GM06990 (cell line): Measurements from ENCODE around the gene RMND5A.

ENCODE experiments used
- DNase-seq: peaks from one replicate; pipeline ENCODE4 v3.0.0-alpha.2; 2011; ENCODE audit not compliant: insufficient read length; ENCODE audit errors: extremely low read depth
- H3K27me3 ChIP-seq: replicated peaks from 2 replicates; pipeline ENCODE4 v1.6.0; 2011; ENCODE audit warnings: low read length; ENCODE audit not compliant: control insufficient read depth, insufficient read depth
- H3K36me3 ChIP-seq: 2 replicates; pipeline ENCODE4 v1.5.1; 2011; ENCODE audit warnings: low read length; ENCODE audit not compliant: control insufficient read depth, insufficient read depth
- H3K4me3 ChIP-seq: replicated peaks from 2 replicates; pipeline ENCODE4 v1.5.1; 2011; ENCODE audit warnings: low read depth, mild to moderate bottlenecking, control low read depth, low read length
- TF ChIP-seq, protein P1 (sequence below): IDR thresholded peaks from 2 replicates; pipeline ENCODE4 v1.5.1; 2011; ENCODE audit warnings: low read length, control low read depth, mild to moderate bottlenecking, inconsistent platforms; ENCODE audit not compliant: insufficient read depth, poor library complexity, severe bottlenecking

The RMND5A gene

DNA sequence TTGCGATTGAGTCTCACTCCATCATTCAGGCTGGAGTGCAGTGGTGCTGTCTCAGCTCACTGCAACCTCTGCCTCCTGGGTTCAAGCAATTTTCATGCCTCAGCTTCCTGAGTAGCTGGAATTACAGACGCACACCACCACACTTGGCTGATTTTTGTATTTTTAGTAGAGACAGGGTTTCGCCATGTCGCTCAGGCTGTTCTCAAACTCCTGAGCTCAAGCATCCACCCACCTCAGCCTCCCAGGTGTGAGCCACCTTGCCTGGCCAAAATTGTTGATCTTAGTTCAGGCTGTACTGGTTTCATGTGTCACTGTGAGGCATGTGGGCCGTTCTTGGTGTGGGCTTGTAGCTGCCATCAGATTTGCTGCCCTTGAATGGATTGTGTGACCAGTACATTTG, 52.5 kb downstream of the RMND5A start:
- DNase-seq = no peak
- TF ChIP-seq, protein P1, sequence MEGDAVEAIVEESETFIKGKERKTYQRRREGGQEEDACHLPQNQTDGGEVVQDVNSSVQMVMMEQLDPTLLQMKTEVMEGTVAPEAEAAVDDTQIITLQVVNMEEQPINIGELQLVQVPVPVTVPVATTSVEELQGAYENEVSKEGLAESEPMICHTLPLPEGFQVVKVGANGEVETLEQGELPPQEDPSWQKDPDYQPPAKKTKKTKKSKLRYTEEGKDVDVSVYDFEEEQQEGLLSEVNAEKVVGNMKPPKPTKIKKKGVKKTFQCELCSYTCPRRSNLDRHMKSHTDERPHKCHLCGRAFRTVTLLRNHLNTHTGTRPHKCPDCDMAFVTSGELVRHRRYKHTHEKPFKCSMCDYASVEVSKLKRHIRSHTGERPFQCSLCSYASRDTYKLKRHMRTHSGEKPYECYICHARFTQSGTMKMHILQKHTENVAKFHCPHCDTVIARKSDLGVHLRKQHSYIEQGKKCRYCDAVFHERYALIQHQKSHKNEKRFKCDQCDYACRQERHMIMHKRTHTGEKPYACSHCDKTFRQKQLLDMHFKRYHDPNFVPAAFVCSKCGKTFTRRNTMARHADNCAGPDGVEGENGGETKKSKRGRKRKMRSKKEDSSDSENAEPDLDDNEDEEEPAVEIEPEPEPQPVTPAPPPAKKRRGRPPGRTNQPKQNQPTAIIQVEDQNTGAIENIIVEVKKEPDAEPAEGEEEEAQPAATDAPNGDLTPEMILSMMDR = no peak
- H3K27me3 ChIP-seq = no peaks in the 10 kb centered on the region
- no peak overlapping the region for H3K4me3 ChIP-seq
- H3K36me3 ChIP-seq = peaks cover 10% of the 10 kb centered on the region

DNA sequence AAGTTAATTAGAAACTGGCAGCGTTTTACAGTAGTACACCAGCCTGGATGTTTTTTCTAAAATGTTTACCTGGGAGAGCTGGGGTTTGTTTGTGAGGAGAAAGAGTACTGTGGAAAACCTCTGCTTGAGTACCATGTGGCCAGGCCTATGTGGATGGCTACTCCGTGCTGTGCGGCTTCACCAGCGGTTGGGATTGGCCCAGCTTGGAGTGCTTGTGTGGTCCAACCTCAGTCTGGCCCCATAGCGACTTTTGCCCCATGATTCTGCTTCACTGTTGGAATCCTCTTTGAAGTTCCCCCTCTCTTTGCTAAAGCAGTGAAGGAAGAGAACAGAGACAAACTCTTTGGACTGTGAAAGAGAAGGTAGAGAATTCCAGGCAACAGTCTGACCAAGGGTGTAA, 54.8 kb downstream of the RMND5A start:
- peaks cover 6% of the 10 kb centered on the region for H3K36me3 ChIP-seq

DNA sequence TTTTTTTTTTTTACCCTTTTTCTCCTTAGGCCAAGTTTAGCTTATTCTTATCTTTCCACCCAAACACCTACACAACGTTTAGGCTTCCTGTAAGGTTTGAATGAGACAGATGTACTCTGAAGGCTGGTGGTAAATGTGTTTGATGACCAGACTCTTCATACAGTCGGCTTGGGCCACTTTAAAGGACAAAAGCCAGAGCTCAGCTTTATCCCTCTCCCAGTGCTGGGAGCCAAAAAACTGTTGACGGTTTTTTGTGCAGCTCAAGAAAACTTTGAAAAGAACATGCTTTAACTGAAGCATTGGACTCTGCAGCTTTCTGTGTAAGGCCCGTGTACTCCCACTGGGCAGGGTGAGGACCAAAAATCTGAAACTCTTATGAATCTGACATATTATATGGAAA, 55.2 kb downstream of the RMND5A start:
- peaks cover 5% of the 10 kb centered on the region for H3K36me3 ChIP-seq
- DNase-seq = no peak
- H3K4me3 ChIP-seq = no peak overlapping the region
- TF ChIP-seq, protein P1 = no peak
- H3K27me3 ChIP-seq = no peaks in the 10 kb centered on the region

More for the DNA sequence above, 54.8 kb downstream of the RMND5A start:
- Histone ChIP-seq H3K4me3 (no peak overlapping the region), H3K27me3 (no peaks in the 10 kb centered on the region)
- TF ChIP-seq, protein P1 = no peak
- DNase-seq = no peak

DNA sequence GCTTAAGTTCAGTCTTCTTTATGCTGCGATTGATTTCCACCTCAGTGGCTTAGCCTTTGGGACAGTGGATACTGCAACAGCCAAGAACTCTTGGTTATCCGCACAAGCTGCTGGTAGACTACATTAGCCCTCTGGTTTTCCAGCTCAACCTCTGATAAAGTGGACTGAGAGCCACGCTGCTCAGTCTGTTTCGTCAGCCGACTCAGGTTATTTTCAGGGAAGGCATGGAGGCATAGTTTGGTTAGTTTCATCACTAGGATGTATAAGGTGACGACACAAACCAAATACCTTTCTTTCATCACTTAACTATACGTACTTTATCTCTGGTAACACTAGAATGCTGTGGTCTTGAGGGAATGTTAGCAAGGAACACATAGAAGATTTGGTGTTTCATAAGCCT, 56.4 kb downstream of the RMND5A start:
- peaks cover 5% of the 10 kb centered on the region for H3K36me3 ChIP-seq
- no peak overlapping the region for H3K4me3 ChIP-seq
- TF ChIP-seq, protein P1 = no peak
- H3K27me3 ChIP-seq = no peaks in the 10 kb centered on the region
- no peak for DNase-seq

DNA sequence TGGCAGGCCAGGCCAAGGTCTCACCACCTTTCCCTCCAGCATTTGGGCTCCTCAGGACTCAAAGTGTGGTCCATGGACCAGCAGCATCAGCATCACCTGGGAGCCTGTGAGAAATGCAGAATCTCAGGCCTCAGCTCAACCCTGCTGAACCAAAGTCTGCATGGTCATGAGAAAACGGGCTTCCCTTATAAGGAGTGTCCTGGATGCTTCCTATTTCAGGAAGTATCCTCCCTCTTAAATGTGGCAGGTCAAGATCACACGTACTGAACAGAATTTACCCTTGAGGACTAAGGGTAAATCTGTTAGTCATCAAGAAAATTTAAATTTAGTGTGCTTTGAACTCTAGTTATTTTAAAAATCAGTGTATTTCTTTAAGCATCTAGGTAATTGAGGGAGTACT, 58.9 kb downstream of the RMND5A start:
- TF ChIP-seq, protein P1 = no peak
- Histone ChIP-seq H3K4me3 (no peak overlapping the region), H3K27me3 (no peaks in the 10 kb centered on the region), H3K36me3 (peaks cover 3% of the 10 kb centered on the region; the same call in 1 of the 2 replicates)
- DNase-seq = no peak

DNA sequence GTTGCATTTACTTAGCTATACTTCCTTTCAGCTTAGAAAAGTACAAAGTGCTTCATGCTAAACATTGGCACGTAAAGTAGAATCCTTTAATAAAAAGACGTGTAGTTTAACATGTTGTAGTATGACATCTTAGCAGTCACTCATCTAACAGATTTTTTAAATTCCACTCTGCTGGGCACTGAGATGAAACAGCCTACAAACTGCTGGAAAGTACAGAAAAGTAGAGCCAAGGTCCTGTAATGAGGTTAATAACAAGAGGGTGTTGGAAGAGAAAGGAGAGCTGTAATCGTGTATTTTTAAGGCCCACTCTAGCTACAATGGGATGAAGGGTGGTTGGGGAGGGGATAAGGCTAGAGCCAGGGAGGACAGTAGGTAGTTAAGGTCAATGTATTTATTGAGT, 59.9 kb downstream of the RMND5A start:
- TF ChIP-seq, protein P1 = no peak
- Histone ChIP-seq H3K36me3 (peaks cover 1% of the 10 kb centered on the region; the same call in 1 of the 2 replicates), H3K4me3 (no peak overlapping the region), H3K27me3 (no peaks in the 10 kb centered on the region)
- DNase-seq = no peak
